Suprapubic skin (tissue), 4 donors: ENCODE data around the gene HOXC6.

Experiments
- POLR2A ChIP-seq, 2 donors: fragments of 450-650 bp; IDR thresholded peaks; one replicate each; pipeline ENCODE4 v1.6.1; 2017; ENCODE audit warnings: antibody characterized with exemption in 2 of 2, mild to moderate bottlenecking in 2 of 2, moderate library complexity in 2 of 2
- POLR2AphosphoS5 ChIP-seq, 3 donors: sonication (generic); formaldehyde crosslinking; IDR thresholded peaks; one replicate each; pipeline ENCODE4 v1.6.1; 2017; ENCODE audit warnings: antibody characterized with exemption in 3 of 3
- TF ChIP-seq, protein P1 (sequence below), 2 donors: fragments of 200-600 bp in 1 of 2; fragments of 450-650 bp in 1 of 2; sonication (generic) in 1 of 2; IDR thresholded peaks; one replicate each; pipeline ENCODE4 v1.5.1; 2016 to 2019; ENCODE audit warnings: antibody characterized with exemption in 2 of 2, mild to moderate bottlenecking in 1 of 2, moderate library complexity in 1 of 2

DNA sequence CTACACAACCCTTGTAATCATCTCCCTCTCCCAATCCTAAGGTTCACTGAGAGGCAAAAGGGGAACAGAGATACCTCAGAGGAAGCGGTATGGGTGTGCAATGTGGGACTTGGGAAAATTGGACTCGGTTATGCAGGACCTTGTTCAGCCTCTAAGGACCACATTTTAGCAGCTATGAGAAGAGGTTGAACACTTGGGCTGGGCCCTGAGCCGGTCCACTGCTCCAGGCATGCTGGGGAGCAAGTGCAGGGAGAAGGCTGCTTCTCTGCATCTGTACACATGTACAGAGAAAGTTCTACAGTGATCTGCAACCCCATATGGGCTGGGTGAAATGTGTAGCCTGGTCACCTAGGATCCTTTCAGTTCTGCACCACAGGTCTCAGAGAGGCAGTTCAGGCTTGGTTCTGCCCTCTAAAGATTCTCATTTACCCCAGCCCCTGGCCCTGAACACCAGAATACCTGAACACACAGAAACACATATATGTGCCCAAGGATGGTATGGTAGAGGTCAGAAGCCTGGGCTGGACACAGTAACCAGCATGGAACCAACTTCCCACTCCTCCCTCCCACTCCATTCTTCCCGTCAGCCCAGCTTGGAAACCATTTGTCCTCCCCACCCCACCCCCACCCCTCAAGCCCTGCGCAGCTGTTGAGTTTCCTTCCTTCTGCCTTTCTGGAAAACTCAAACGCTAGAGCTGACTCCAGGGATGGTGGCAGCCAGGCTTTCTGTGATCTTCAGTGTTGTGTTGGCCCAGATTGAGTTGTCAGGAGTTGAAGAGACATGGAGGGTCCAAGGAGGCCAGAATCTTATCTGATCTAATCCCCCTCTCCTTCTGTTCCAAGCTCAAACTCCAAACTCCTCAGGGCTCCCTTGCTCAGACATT lies 15.0 kb downstream of the HOXC6 start:
- TF ChIP-seq POLR2A (IDR thresholded peaks at IDR 0.05) = no peak
- TF ChIP-seq, protein P1, sequence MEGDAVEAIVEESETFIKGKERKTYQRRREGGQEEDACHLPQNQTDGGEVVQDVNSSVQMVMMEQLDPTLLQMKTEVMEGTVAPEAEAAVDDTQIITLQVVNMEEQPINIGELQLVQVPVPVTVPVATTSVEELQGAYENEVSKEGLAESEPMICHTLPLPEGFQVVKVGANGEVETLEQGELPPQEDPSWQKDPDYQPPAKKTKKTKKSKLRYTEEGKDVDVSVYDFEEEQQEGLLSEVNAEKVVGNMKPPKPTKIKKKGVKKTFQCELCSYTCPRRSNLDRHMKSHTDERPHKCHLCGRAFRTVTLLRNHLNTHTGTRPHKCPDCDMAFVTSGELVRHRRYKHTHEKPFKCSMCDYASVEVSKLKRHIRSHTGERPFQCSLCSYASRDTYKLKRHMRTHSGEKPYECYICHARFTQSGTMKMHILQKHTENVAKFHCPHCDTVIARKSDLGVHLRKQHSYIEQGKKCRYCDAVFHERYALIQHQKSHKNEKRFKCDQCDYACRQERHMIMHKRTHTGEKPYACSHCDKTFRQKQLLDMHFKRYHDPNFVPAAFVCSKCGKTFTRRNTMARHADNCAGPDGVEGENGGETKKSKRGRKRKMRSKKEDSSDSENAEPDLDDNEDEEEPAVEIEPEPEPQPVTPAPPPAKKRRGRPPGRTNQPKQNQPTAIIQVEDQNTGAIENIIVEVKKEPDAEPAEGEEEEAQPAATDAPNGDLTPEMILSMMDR (IDR thresholded peaks at IDR 0.05) = no peak
- no peak for TF ChIP-seq POLR2AphosphoS5 (IDR thresholded peaks at IDR 0.05)
